ENCODE data around the gene FAM13A. TPM values are rescaled to one million over a fixed set of nuclear protein-coding genes. Genes with fewer than 3 reads are reported as not detected.

The FAM13A gene
- total and polyA plus RNA-seq, 9 of the 15 experiments (the other 6 are each of a cell fraction or from before 2014, with no cell fraction given), result 11.3 to 23.3 (median 14.7) TPM

DNA sequence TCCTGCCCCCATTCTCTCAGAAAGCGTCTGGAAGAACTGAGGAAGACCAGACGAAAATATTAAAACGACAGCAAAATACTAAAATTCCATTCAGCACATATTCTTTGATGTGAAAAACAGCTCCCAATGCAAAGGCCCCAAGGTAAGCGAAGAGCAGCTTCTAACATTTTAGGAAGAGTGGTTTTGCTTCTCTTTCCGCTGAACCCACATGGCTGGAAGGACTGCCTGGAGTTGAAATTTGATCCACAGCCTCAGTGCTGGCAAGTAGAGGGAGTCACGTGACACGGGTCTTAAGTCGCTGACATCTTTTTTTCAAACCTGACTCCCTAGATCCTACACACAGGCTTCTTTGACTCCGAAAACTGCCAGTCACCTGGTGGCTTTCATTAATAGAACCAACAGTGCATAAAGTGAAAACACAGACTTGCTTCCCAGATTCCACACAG is at the start of gene FAM13A (continued):
- TF ChIP-seq C11orf30 (IDR thresholded peaks at IDR 0.05; ENCODE audit: low read depth), result peak; percentile 67
- TF ChIP-seq PHF8 (IDR thresholded peaks at IDR 0.05; ENCODE audit: borderline replicate concordance, low read length), result peak; percentile 63; the same call in 1 of the 2 replicates
- no peak for TF ChIP-seq NUFIP1 (IDR thresholded peaks at IDR 0.05; ENCODE audit: partially characterized antibody)
- TF ChIP-seq L3MBTL2 (IDR thresholded peaks at IDR 0.05), result peak; percentile 82
- TF ChIP-seq GABPA (tag; conservative IDR thresholded peaks at IDR 0.05; ENCODE audit: low read depth), result peak; percentile 50; the same call in 1 of the 2 replicates
- TF ChIP-seq, protein P1, sequence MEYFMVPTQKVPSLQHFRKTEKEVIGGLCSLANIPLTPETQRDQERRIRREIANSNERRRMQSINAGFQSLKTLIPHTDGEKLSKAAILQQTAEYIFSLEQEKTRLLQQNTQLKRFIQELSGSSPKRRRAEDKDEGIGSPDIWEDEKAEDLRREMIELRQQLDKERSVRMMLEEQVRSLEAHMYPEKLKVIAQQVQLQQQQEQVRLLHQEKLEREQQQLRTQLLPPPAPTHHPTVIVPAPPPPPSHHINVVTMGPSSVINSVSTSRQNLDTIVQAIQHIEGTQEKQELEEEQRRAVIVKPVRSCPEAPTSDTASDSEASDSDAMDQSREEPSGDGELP (CRISPR knock-in tag; IDR thresholded peaks at IDR 0.05; ENCODE audit: borderline replicate concordance), result peak; percentile 33; the same call in 1 of the 2 replicates
- TF ChIP-seq NONO (IDR thresholded peaks at IDR 0.05; ENCODE audit: low read depth in 2 of 2, low read length in 1 of 2), result peak in 1 of 2 experiments; percentile 54; a peak in 1 of 4 replicates
- TF ChIP-seq EZH2 (IDR thresholded peaks at IDR 0.05; ENCODE audit: borderline replicate concordance, low read depth, low read length), result no peak
- TF ChIP-seq SMARCC2 (IDR thresholded peaks at IDR 0.05; ENCODE audit: low read depth), result peak; percentile 39; the same call in 1 of the 2 replicates
- TF ChIP-seq SP1 (CRISPR knock-in tag; IDR thresholded peaks at IDR 0.05), result peak; percentile 50; the same call in 1 of the 2 replicates
- TF ChIP-seq ATF7 (IDR thresholded peaks at IDR 0.05), result peak; percentile 63; the same call in 1 of the 2 replicates
- TF ChIP-seq PBX2 (CRISPR knock-in tag; IDR thresholded peaks at IDR 0.05; ENCODE audit: low read depth), result no peak
- TF ChIP-seq PBX2 (tag; conservative IDR thresholded peaks at IDR 0.05; ENCODE audit: low read depth), result 0 out of 2 replicates have a peak, but pooled peaks have one; percentile 36
- no peak for TF ChIP-seq ZFP36 (IDR thresholded peaks at IDR 0.05; ENCODE audit: low read depth, low read length, partially characterized antibody)
- no peak for TF ChIP-seq CCNT2 (IDR thresholded peaks at IDR 0.05; ENCODE audit: borderline replicate concordance, extremely low read depth, insufficient read length, low read depth, low read length)
- TF ChIP-seq POLR2H (tag; IDR thresholded peaks at IDR 0.05; ENCODE audit: low read depth), result peak; percentile 71; the same call in 1 of the 2 replicates
- TF ChIP-seq TOE1 (IDR thresholded peaks at IDR 0.05; ENCODE audit: borderline replicate concordance), result peak; percentile 100
- TF ChIP-seq TOE1 (CRISPR knock-in tag; IDR thresholded peaks at IDR 0.05; ENCODE audit: borderline replicate concordance, low read depth), result 0 out of 2 replicates have a peak, but pooled peaks have one; percentile 40
- no peak for TF ChIP-seq ESRRA (IDR thresholded peaks at IDR 0.05; ENCODE audit: borderline replicate concordance, low read depth)
- TF ChIP-seq MYC (IDR thresholded peaks at IDR 0.05; ENCODE audit: low read depth, low read length), result peak; percentile 90
- peak; percentile 75; the same call in 1 of the 2 replicates for TF ChIP-seq MYC (CRISPR knock-in tag; IDR thresholded peaks at IDR 0.05; ENCODE audit: borderline replicate concordance, low read depth)
- TF ChIP-seq JUND (IDR thresholded peaks at IDR 0.05; ENCODE audit: borderline replicate concordance, low read depth, low read length), result peak; percentile 30; the same call in 1 of the 2 replicates
- TF ChIP-seq JUND (tag; IDR thresholded peaks at IDR 0.05; ENCODE audit: borderline replicate concordance, low read depth, low read length), result no peak; the same call in 1 of the 3 replicates
- TF ChIP-seq PML (IDR thresholded peaks at IDR 0.05; ENCODE audit: low read length), result peak; percentile 63
- peak in 2 of 3 experiments; percentile 59 to 89 for TF ChIP-seq YY1 (IDR thresholded peaks at IDR 0.05; ENCODE audit: borderline replicate concordance in 1 of 3, control insufficient read depth in 1 of 3, extremely low read depth in 1 of 3, insufficient read depth in 3 of 3, insufficient read length in 1 of 3, insufficient replicate concordance in 2 of 3, low read depth in 1 of 3, low read length in 2 of 3)

All from K562 (cell line).